ENCODE measurements around the gene SNAPC1.
"Not testable (repeated sequence)": the region's sequence is repeated elsewhere in the genome, so short reads cannot be mapped to it uniquely, and the experiment has no call there.

SNAPC1 gene

GRCh38 chr14:61733972-61734371 lies 28.2 kb upstream of the SNAPC1 start:
- Histone ChIP-seq H3K36me3 (ENCODE audit: insufficient read depth, low read depth, low read length) (peaks cover 99% of the 10 kb centered on the region), H3K4me1 (ENCODE audit: insufficient read depth, low read length) (no peaks in the 10 kb centered on the region), H3K9ac (ENCODE audit: low read depth, low read length) (no peak overlapping the region), H3K27me3 (ENCODE audit: insufficient read depth, low read length) (no peaks in the 10 kb centered on the region), H3K4me3 (ENCODE audit: low read length) (no peak overlapping the region), H3K9me3 (ENCODE audit: insufficient read depth, low read depth, low read length) (no peaks in the 10 kb centered on the region), H3K27ac (ENCODE audit: low read length) (no peak overlapping the region)

GRCh38 chr14:61736751-61737150 lies 25.5 kb upstream of the SNAPC1 start:
- no peak overlapping the region for H3K4me3 ChIP-seq (ENCODE audit: low read length)
- no peaks in the 10 kb centered on the region for H3K4me1 ChIP-seq (ENCODE audit: insufficient read depth, low read length)
- no peaks in the 10 kb centered on the region for H3K27me3 ChIP-seq (ENCODE audit: insufficient read depth, low read length)

GRCh38 chr14:61737915-61738314 lies 24.3 kb upstream of the SNAPC1 start:
- no peaks in the 10 kb centered on the region for H3K4me1 ChIP-seq (ENCODE audit: insufficient read depth, low read length)
- H3K27ac ChIP-seq (ENCODE audit: low read length) = no peak overlapping the region
- no peak overlapping the region for H3K9ac ChIP-seq (ENCODE audit: low read depth, low read length)
- H3K9me3 ChIP-seq (ENCODE audit: insufficient read depth, low read depth, low read length) = no peaks in the 10 kb centered on the region
- no peaks in the 10 kb centered on the region for H3K27me3 ChIP-seq (ENCODE audit: insufficient read depth, low read length)
- H3K4me3 ChIP-seq (ENCODE audit: low read length) = no peak overlapping the region
- H3K36me3 ChIP-seq (ENCODE audit: insufficient read depth, low read depth, low read length) = peaks cover 98% of the 10 kb centered on the region

More at GRCh38 chr14:61736751-61737150, 25.5 kb upstream of the SNAPC1 start:
- H3K9me3 ChIP-seq (ENCODE audit: insufficient read depth, low read depth, low read length) = no peaks in the 10 kb centered on the region
- H3K27ac ChIP-seq (ENCODE audit: low read length) = no peak overlapping the region
- peaks cover 98% of the 10 kb centered on the region for H3K36me3 ChIP-seq (ENCODE audit: insufficient read depth, low read depth, low read length)
- H3K9ac ChIP-seq (ENCODE audit: low read depth, low read length) = no peak overlapping the region

GRCh38 chr14:61739133-61739532 lies 23.1 kb upstream of the SNAPC1 start:
- no peak overlapping the region for H3K27ac ChIP-seq (ENCODE audit: low read length)
- H3K9ac ChIP-seq (ENCODE audit: low read depth, low read length) = no peak overlapping the region
- peaks cover 99% of the 10 kb centered on the region for H3K36me3 ChIP-seq (ENCODE audit: insufficient read depth, low read depth, low read length)
- H3K4me1 ChIP-seq (ENCODE audit: insufficient read depth, low read length) = no peaks in the 10 kb centered on the region
- no peak overlapping the region for H3K4me3 ChIP-seq (ENCODE audit: low read length)
- H3K9me3 ChIP-seq (ENCODE audit: insufficient read depth, low read depth, low read length) = no peaks in the 10 kb centered on the region
- H3K27me3 ChIP-seq (ENCODE audit: insufficient read depth, low read length) = no peaks in the 10 kb centered on the region

GRCh38 chr14:61742371-61742770 lies 19.8 kb upstream of the SNAPC1 start:
- Histone ChIP-seq H3K27ac (ENCODE audit: low read length) (no peak overlapping the region), H3K27me3 (ENCODE audit: insufficient read depth, low read length) (no peaks in the 10 kb centered on the region), H3K4me3 (ENCODE audit: low read length) (no peak overlapping the region), H3K9ac (ENCODE audit: low read depth, low read length) (no peak overlapping the region), H3K36me3 (ENCODE audit: insufficient read depth, low read depth, low read length) (peaks cover 98% of the 10 kb centered on the region), H3K4me1 (ENCODE audit: insufficient read depth, low read length) (no peaks in the 10 kb centered on the region), H3K9me3 (ENCODE audit: insufficient read depth, low read depth, low read length) (no peaks in the 10 kb centered on the region)

- Histone ChIP-seq H3K27ac (ENCODE audit: low read length) (no peak overlapping the region), H3K4me1 (ENCODE audit: insufficient read depth, low read length) (peaks cover 2% of the 10 kb centered on the region), H3K9me3 (ENCODE audit: insufficient read depth, low read depth, low read length) (no peaks in the 10 kb centered on the region), H3K36me3 (ENCODE audit: insufficient read depth, low read depth, low read length) (peaks cover 97% of the 10 kb centered on the region), H3K9ac (ENCODE audit: low read depth, low read length) (no peak overlapping the region), H3K4me3 (ENCODE audit: low read length) (no peak overlapping the region), H3K27me3 (ENCODE audit: insufficient read depth, low read length) (no peaks in the 10 kb centered on the region)
Measured at GRCh38 chr14:61744238-61744637, 18.0 kb upstream of the SNAPC1 start.

- H3K27ac ChIP-seq (ENCODE audit: low read length); H3K27me3 ChIP-seq (ENCODE audit: insufficient read depth, low read length); H3K4me3 ChIP-seq (ENCODE audit: low read length); H3K9me3 ChIP-seq (ENCODE audit: insufficient read depth, low read depth, low read length); H3K4me1 ChIP-seq (ENCODE audit: insufficient read depth, low read length); H3K9ac ChIP-seq (ENCODE audit: low read depth, low read length): not testable (repeated sequence)
- peaks cover 81% of the 10 kb centered on the region for H3K36me3 ChIP-seq (ENCODE audit: insufficient read depth, low read depth, low read length)
Measured at GRCh38 chr14:61746346-61746745, 15.9 kb upstream of the SNAPC1 start.

GRCh38 chr14:61746881-61747280 lies 15.3 kb upstream of the SNAPC1 start:
- Histone ChIP-seq H3K9ac (ENCODE audit: low read depth, low read length) (no peak overlapping the region), H3K36me3 (ENCODE audit: insufficient read depth, low read depth, low read length) (peaks cover 76% of the 10 kb centered on the region), H3K4me3 (ENCODE audit: low read length) (no peak overlapping the region), H3K27me3 (ENCODE audit: insufficient read depth, low read length) (no peaks in the 10 kb centered on the region), H3K4me1 (ENCODE audit: insufficient read depth, low read length) (peaks cover 8% of the 10 kb centered on the region), H3K9me3 (ENCODE audit: insufficient read depth, low read depth, low read length) (no peaks in the 10 kb centered on the region), H3K27ac (ENCODE audit: low read length) (no peak overlapping the region)

- no peak overlapping the region for H3K4me3 ChIP-seq (ENCODE audit: low read length)
Measured at GRCh38 chr14:61747342-61747741, 14.9 kb upstream of the SNAPC1 start.

GRCh38 chr14:61749264-61749663 lies 13.0 kb upstream of the SNAPC1 start:
- Histone ChIP-seq H3K4me3 (ENCODE audit: low read length) (peak overlapping the region; percentile 72; the same call in 1 of the 2 replicates), H3K27ac (ENCODE audit: low read length) (no peak overlapping the region)

More at GRCh38 chr14:61747342-61747741, 14.9 kb upstream of the SNAPC1 start:
- Histone ChIP-seq H3K4me1 (ENCODE audit: insufficient read depth, low read length) (peaks cover 8% of the 10 kb centered on the region), H3K9ac (ENCODE audit: low read depth, low read length) (no peak overlapping the region), H3K27ac (ENCODE audit: low read length) (no peak overlapping the region), H3K27me3 (ENCODE audit: insufficient read depth, low read length) (no peaks in the 10 kb centered on the region), H3K9me3 (ENCODE audit: insufficient read depth, low read depth, low read length) (no peaks in the 10 kb centered on the region), H3K36me3 (ENCODE audit: insufficient read depth, low read depth, low read length) (peaks cover 71% of the 10 kb centered on the region)

GRCh38 chr14:61749867-61750266 lies 12.4 kb upstream of the SNAPC1 start:
- Histone ChIP-seq H3K36me3 (ENCODE audit: insufficient read depth, low read depth, low read length) (peaks cover 46% of the 10 kb centered on the region), H3K27ac (ENCODE audit: low read length) (no peak overlapping the region), H3K4me1 (ENCODE audit: insufficient read depth, low read length) (peaks cover 12% of the 10 kb centered on the region), H3K27me3 (ENCODE audit: insufficient read depth, low read length) (no peaks in the 10 kb centered on the region), H3K9me3 (ENCODE audit: insufficient read depth, low read depth, low read length) (no peaks in the 10 kb centered on the region), H3K4me3 (ENCODE audit: low read length) (peak overlapping the region; percentile 72; the same call in 1 of the 2 replicates), H3K9ac (ENCODE audit: low read depth, low read length) (no peak overlapping the region)

More at GRCh38 chr14:61749264-61749663, 13.0 kb upstream of the SNAPC1 start:
- no peaks in the 10 kb centered on the region for H3K27me3 ChIP-seq (ENCODE audit: insufficient read depth, low read length)
- no peak overlapping the region for H3K9ac ChIP-seq (ENCODE audit: low read depth, low read length)
- peaks cover 52% of the 10 kb centered on the region for H3K36me3 ChIP-seq (ENCODE audit: insufficient read depth, low read depth, low read length)
- H3K4me1 ChIP-seq (ENCODE audit: insufficient read depth, low read length) = peaks cover 12% of the 10 kb centered on the region
- H3K9me3 ChIP-seq (ENCODE audit: insufficient read depth, low read depth, low read length) = no peaks in the 10 kb centered on the region

GRCh38 chr14:61750708-61751474 lies 11.3 kb upstream of the SNAPC1 start:
- Histone ChIP-seq H3K4me3 (ENCODE audit: low read length) (peak overlapping the region; percentile 72), H3K27ac (ENCODE audit: low read length) (no peak overlapping the region), H3K4me1 (ENCODE audit: insufficient read depth, low read length) (peaks cover 12% of the 10 kb centered on the region), H3K36me3 (ENCODE audit: insufficient read depth, low read depth, low read length) (peaks cover 36% of the 10 kb centered on the region), H3K9ac (ENCODE audit: low read depth, low read length) (peak overlapping the region; percentile 59; the same call in 1 of the 2 replicates), H3K27me3 (ENCODE audit: insufficient read depth, low read length) (no peaks in the 10 kb centered on the region), H3K9me3 (ENCODE audit: insufficient read depth, low read depth, low read length) (no peaks in the 10 kb centered on the region)
